Small intestine (tissue), 7 donors: ENCODE data around the gene HOXB4. TPM values are rescaled to one million over a fixed set of nuclear protein-coding genes. Genes with fewer than 3 reads are reported as not detected.

Source experiments
- DNase-seq, 2 donors: peaks; one replicate each; pipeline versions ENCODE4 v3.0.0 to v3.0.0-alpha.2; 2013
- FAIRE-seq: peaks from 2 replicates; lab custom pipeline; 2012; peaks lifted over from hg19 to GRCh38; lab: Jason Lieb, UNC
- H3K27ac ChIP-seq, 3 donors: one replicate each; pipeline ENCODE4 v1.5.1; 2013; ENCODE audit warnings: low read length in 2 of 3, mild to moderate bottlenecking in 2 of 3, control low read depth in 1 of 3, inconsistent platforms in 1 of 3, low read depth in 1 of 3, moderate library complexity in 1 of 3
- H3K27me3 ChIP-seq, 3 donors: one replicate each; pipeline ENCODE4 v1.6.1; 2013; ENCODE audit warnings: low read length in 3 of 3, inconsistent platforms in 1 of 3; ENCODE audit not compliant: control insufficient read depth in 3 of 3, insufficient read depth in 3 of 3
- H3K36me3 ChIP-seq, 3 donors: one replicate each; pipeline ENCODE4 v1.6.1; 2013; ENCODE audit warnings: low read length in 3 of 3, inconsistent platforms in 1 of 3, low read depth in 1 of 3, mild to moderate bottlenecking in 1 of 3, moderate library complexity in 1 of 3; ENCODE audit not compliant: control insufficient read depth in 3 of 3, insufficient read depth in 2 of 3
- H3K4me1 ChIP-seq, 3 donors: one replicate each; pipeline ENCODE4 v1.6.1; 2013; ENCODE audit warnings: low read length in 2 of 3, inconsistent platforms in 1 of 3, low read depth in 1 of 3, mild to moderate bottlenecking in 1 of 3, moderate library complexity in 1 of 3; ENCODE audit not compliant: control insufficient read depth in 3 of 3, insufficient read depth in 2 of 3
- H3K4me3 ChIP-seq, 3 donors: one replicate each; pipeline ENCODE4 v1.5.1; 2013; ENCODE audit warnings: low read length in 3 of 3, control low read depth in 1 of 3, inconsistent platforms in 1 of 3, low read depth in 1 of 3, mild to moderate bottlenecking in 1 of 3, moderate library complexity in 1 of 3
- H3K9me3 ChIP-seq, 2 donors: one replicate each; pipeline ENCODE4 v1.6.1; 2013; ENCODE audit warnings: low read depth in 1 of 2, low read length in 1 of 2; ENCODE audit not compliant: control insufficient read depth in 2 of 2, insufficient read depth in 1 of 2
- WGBS, 3 donors: extraction: QIAGEN DNeasy Blood & Tissue Kit; methylation state at CpG; one replicate each; pipeline ENCODE4 v1.1.7; 2013; 5-methylcytosine and 5-hydroxymethylcytosine counted together
- polyA plus RNA-seq, 4 donors: library from polyadenylated mRNA; stranded (reverse) in 3 of 4; unstranded in 1 of 4; fragments of 200-250 nt in 3 of 4; fragments of 120-200 nt in 1 of 4; gene quantifications; one replicate each; pipeline versions ENCODE4 v1.2.1 to v1.2.3, GENCODE V29; 2013
- donor health status: healthy with polysubstance abuse.
- donor health status: control.
- donor health status: control.
- donor health status: Bipolar disorder and iron deficiency.
- donor health status: healthy.

HOXB4 gene
- polyA plus RNA-seq, 4 donors, result 0.27 to 3.1 (median 2.2) TPM; not detected in 1

DNA sequence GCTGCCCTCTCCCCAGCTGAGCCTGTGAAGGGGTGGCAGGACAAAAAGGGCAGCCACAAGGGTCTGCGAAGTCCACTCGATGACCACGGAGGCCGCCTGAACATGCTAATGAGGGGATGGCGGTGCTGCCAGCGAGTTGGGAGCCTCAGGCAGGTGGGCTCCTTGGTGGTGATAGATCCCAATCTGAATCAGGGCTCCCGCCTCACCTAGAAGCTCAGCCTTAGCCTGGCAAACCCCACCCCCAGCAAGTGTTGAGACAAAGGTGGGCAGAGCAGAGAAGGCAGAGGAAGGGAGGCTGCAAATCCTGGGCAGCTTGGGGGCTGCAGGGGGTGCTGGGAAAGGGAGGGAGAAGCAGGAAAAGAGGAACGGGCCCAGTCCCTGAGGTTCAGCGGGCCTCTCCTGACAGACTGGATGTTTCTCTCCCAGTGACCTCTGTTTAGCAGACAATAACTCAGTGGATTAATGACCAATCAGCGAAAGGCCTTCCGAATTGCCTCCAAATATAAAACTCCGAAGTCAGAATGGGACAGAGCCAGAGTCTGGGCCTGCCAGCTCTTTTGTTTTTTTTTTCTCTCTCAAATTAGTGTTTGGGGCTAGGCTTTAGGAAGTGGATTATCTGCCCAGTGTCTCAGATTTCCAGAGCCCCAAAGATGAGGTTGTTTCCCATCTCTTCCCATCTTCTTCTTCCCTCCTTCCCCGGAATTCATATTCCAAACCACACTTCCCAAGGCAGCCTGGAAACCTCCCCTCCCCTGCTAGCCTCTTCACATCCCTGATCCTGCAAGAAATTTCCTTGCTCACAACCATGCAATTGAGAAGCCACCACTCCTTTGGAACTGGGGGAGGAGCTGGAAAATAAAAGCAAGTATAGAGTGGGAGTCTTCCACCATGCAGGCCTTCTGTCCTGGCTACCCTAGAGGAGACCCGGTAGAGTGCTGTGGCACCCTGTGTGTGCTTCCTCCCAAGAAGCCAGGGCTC lies 18.0 kb downstream of the HOXB4 start:
- H3K4me1 ChIP-seq, result peaks cover 0 to 44% (median 0%) of the 10 kb centered on the region in 3 donors
- 59 to 67% (median 63%) methylated on average over 14 of the region's 14 CpGs for WGBS, 3 donors
- DNase-seq, result no peak
- H3K27ac ChIP-seq, result peak overlapping the region in 2 of 3 donors; percentile 56 to 82
- H3K27me3 ChIP-seq, result peaks cover 0 to 87% (median 0%) of the 10 kb centered on the region in 3 donors
- H3K4me3 ChIP-seq, result no peak overlapping the region
- no peak for FAIRE-seq
- H3K36me3 ChIP-seq, result peaks cover 0 to 35% (median 0%) of the 10 kb centered on the region in 3 donors
- no peaks in the 10 kb centered on the region for H3K9me3 ChIP-seq

GRCh38 chr17:48559122-48559839 lies 18.9 kb downstream of the HOXB4 start:
- no peak for DNase-seq
- H3K9me3 ChIP-seq, result no peaks in the 10 kb centered on the region
- FAIRE-seq, result no peak
- WGBS, 3 donors, result 36 to 51% (median 50%) methylated on average over 16 of the region's 16 CpGs
- no peak overlapping the region for H3K4me3 ChIP-seq
- H3K4me1 ChIP-seq, result peaks cover 0 to 48% (median 0%) of the 10 kb centered on the region in 3 donors
- peak overlapping the region in 2 of 3 donors; percentile 56 to 82 for H3K27ac ChIP-seq
- H3K27me3 ChIP-seq, result peaks cover 0 to 87% (median 0%) of the 10 kb centered on the region in 3 donors
- peaks cover 0 to 35% (median 0%) of the 10 kb centered on the region in 3 donors for H3K36me3 ChIP-seq

GRCh38 chr17:48558831-48559121 lies 19.4 kb downstream of the HOXB4 start:
- H3K27ac ChIP-seq, result peak overlapping the region in 2 of 3 donors; percentile 56 to 82
- H3K27me3 ChIP-seq, result peaks cover 0 to 90% (median 0%) of the 10 kb centered on the region in 3 donors
- peaks cover 0 to 49% (median 0%) of the 10 kb centered on the region in 3 donors for H3K4me1 ChIP-seq
- H3K36me3 ChIP-seq, result peaks cover 0 to 36% (median 0%) of the 10 kb centered on the region in 3 donors
- no peak overlapping the region for H3K4me3 ChIP-seq
- 59 to 72% (median 61%) methylated on average over 2 of the region's 2 CpGs for WGBS, 3 donors
- H3K9me3 ChIP-seq, result no peaks in the 10 kb centered on the region
- FAIRE-seq (no peak), DNase-seq (no peak)

DNA sequence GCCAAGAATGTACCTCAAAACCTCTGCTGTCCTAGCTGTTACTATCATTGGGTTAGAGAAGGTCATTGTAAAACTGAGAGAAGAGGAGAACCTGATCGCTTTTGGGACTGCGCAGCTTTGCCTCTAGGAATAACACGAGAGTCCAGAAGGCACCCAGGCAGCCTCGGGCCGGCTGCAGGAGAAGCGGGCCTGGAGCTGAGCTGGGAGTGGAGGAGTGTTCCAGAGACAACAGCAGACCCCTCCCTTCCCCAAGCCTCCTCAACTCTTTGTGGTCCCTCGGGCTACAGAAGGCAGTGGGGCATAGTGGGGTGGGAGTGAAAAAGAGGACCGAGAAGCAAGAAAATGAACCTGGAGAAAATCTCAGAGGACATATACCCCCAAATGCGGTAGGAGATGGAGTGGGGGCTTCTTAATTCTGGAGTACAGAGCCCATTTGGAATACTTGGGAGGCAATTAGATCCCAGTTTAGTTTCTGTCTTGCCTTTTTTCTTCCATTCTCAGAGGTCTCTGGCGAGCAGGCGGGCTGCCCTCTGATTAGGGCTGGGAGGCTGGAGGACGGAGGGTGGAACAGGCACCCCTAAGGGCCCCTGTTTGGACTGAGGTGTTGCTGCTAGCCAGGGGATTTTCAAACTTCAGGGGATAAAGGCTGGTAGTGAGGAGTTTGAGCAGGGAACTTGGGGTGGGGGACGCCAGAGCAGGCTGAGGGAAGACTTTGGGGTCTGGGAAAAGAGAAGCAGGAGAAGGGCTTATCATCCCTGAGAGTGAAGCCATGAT lies 19.9 kb downstream of the HOXB4 start:
- no peak overlapping the region for H3K4me3 ChIP-seq
- H3K9me3 ChIP-seq, result no peaks in the 10 kb centered on the region
- FAIRE-seq (no peak), DNase-seq (no peak)
- H3K36me3 ChIP-seq, result peaks cover 0 to 34% (median 0%) of the 10 kb centered on the region in 3 donors
- peaks cover 0 to 87% (median 0%) of the 10 kb centered on the region in 3 donors for H3K27me3 ChIP-seq
- H3K27ac ChIP-seq, result peak overlapping the region in 2 of 3 donors; percentile 63 to 82
- WGBS, 3 donors, result 61 to 75% (median 68%) methylated on average over 13 of the region's 13 CpGs
- peaks cover 0 to 49% (median 0%) of the 10 kb centered on the region in 3 donors for H3K4me1 ChIP-seq

- Histone ChIP-seq H3K4me1 (peaks cover 0 to 46% (median 0%) of the 10 kb centered on the region in 3 donors), H3K27me3 (peaks cover 0 to 86% (median 0%) of the 10 kb centered on the region in 3 donors), H3K36me3 (peaks cover 0 to 36% (median 0%) of the 10 kb centered on the region in 3 donors), H3K4me3 (no peak overlapping the region), H3K9me3 (no peaks in the 10 kb centered on the region), H3K27ac (peak overlapping the region in 2 of 3 donors; percentile 63 to 82)
- 39 to 48% (median 41%) methylated on average over 7 of the region's 7 CpGs for WGBS, 3 donors
- FAIRE-seq (no peak), DNase-seq (no peak)
Measured at GRCh38 chr17:48556576-48557401, 21.4 kb downstream of the HOXB4 start.

DNA sequence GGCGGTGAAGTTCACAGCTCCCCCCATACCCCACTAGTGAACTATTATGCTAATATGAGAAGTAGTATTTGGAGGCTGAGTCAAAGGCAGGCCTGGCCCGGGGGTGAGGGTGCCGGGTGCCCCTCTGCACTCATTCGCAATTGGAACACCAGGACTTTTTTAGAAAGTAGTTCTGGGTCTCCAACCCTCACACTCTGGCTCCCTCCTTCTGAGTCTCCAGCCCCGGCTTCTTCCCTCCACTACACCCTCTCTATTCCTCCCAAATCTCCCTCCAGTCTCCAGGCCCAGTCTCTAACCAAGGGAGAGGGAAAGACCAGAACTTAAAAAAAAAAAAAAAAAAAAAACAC lies 21.9 kb downstream of the HOXB4 start:
- peaks cover 0 to 35% (median 0%) of the 10 kb centered on the region in 3 donors for H3K36me3 ChIP-seq
- 57 to 71% (median 61%) methylated on average over 5 of the region's 5 CpGs for WGBS, 3 donors
- H3K27me3 ChIP-seq, result peaks cover 0 to 86% (median 2%) of the 10 kb centered on the region in 3 donors
- FAIRE-seq, result no peak
- H3K4me3 ChIP-seq, result no peak overlapping the region
- H3K27ac ChIP-seq, result peak overlapping the region in 2 of 3 donors; percentile 63 to 84
- no peaks in the 10 kb centered on the region for H3K9me3 ChIP-seq
- DNase-seq, result no peak
- H3K4me1 ChIP-seq, result peaks cover 0 to 47% (median 0%) of the 10 kb centered on the region in 3 donors
